Left ventricle myocardium superior (tissue), 1 donor: ENCODE results near the gene CDKL1. TPM values are rescaled to one million over a fixed set of nuclear protein-coding genes. Genes with fewer than 3 reads are reported as not detected.
"Not testable (repeated sequence)": the region's sequence is repeated elsewhere in the genome, so short reads cannot be mapped to it uniquely, and the experiment has no call there.

Experiments
- ATAC-seq: fragments of 200-7000 bp; cut with Tn5 transposase; one replicate; pipeline ENCODE4 v1.9.1; 2020; ENCODE audit warnings: mild to moderate bottlenecking, moderate library complexity
- DNase-seq: peaks from one replicate; pipeline ENCODE4 v3.0.0-alpha.2; 2020
- intact Hi-C: fragments of 100-400 bp; cut with micrococcal nuclease; formaldehyde crosslinking; loops from one replicate; pipeline ENCODE4 v1.11.0; 2022
- total RNA-seq: library from RNA; stranded (reverse); fragmentation: NEBNext Ultra II Directional; extraction: Animal tissue kit (Norgen Biotek cat#: 25700); gene quantifications from one replicate; pipeline ENCODE4 v1.2.1, GENCODE V29; 2021
- donor health status: DM: no; HTN: yes; CAD: no; lungs with severe emphysema.

Gene CDKL1
- total RNA-seq, 1 donor from 2014 or later: 2.0 TPM

DNA sequence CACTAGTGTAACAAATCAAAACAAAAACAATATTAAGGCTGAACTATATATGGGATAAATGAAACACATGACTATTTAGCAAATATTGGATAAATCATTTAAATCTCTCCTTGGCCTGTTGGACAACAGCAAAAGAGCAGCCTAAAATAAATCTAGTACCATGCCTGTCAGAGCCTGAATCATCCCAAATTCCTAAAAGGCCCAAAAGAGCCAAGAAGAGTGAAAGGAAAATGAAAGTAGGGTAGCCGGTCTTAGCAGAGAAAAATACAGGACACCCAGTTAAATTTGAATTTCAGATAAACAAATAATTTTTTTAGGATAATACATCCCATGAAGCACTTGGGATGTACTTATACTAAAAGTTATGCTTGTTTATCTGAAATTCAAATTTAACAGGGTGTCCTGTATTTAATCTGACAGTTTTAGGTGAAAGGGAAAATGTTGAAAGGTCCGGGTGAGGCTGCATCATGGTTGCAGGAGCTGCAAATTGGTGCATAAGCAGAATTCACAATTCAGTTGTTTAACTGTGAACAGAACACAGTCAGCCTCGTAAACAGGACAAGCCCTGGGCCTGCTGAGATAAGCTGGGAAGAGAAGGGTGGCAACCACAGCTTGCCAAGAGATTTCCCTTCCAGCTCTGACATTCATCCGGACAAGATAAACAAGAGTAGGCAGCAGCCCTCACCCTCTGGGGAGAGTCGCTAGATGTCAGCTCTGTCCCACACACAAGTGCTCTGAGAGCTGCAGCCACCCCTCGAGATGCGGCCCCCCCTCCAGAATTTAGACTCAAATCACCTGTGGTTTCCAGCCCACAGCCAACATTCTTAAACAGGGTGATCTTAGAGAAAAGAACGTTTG lies 54.2 kb downstream of the CDKL1 start:
- peak; percentile 48 for DNase-seq
- intact Hi-C loops: no loop called here
- ATAC-seq: peak; percentile 94

DNA sequence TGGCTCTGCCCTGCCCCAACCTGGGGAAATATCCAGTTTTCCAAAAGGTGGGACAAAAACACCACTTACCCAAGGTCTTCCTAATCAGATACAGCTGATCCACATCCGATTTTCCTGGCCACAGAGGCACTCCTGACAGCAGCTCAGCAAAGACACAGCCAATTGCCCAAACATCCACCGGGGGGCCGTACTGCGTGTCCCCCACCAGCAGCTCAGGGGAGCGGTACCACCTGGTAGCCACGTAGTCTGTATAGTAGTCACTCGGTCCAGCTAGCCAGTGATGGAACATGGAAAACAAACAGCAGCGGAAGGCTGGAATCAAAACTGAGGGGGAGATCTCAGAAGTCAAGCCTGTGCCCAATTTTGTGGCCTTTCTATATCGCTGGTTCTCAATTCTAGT lies 55.7 kb downstream of the CDKL1 start:
- intact Hi-C loops: no loop called here

DNA sequence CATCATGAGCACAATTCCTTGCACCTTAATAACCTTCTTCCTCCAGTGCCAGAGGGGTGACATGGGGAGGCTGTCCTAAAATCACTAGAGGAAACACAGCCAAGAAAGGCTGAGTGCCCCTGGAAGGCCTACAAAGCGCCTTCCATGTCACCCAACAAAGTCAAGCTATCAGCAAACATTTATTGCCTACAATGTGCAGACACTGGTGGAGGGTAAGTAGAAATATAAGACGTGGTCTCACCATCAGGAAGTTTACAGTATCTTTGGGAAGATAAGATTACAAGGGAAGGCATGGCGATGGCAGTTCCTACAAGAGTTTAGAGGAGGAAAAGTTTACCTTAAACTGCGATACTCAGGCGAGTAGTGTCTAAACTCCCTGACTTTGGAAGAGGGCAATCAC lies 56.6 kb downstream of the CDKL1 start:
- DNase-seq: no peak
- no peak for ATAC-seq
- intact Hi-C loops: no loop called here

More for the DNA sequence above, 55.7 kb downstream of the CDKL1 start:
- no peak for DNase-seq
- no peak for ATAC-seq

DNA sequence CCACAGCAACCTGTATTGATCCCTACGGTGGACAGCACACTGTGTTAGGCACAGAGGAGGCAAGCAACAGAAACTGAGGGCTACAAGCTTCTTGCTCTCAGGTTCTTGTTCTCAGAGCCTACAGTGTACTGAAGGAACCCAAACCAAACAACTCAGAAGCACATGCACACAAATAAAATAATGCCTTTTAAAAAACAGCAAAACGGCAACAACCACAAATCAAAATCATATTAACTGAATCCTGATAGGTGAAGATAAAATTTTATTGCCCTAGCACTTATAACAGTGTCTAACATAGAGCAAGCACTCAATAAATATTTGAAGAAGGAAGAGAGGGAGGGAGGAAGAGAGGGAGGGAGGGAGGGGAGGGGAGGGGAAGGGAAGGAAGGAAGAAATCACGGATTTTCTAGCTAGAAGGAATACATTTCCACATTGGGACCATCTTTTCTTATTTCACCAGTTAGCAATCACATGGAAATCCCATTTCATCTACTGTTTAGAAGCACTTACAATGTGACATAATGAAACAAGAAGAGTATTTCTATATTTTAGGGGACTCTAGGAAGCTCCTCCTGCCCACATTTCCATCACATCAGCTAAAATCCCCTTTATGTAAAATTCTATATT lies 57.4 kb downstream of the CDKL1 start:
- no peak for DNase-seq
- no peak for ATAC-seq
- intact Hi-C loops: loop anchor here (10.0 kb wide), 1 partner anchor 56 kb away; the partner anchor contains the start of gene CDKL1

DNA sequence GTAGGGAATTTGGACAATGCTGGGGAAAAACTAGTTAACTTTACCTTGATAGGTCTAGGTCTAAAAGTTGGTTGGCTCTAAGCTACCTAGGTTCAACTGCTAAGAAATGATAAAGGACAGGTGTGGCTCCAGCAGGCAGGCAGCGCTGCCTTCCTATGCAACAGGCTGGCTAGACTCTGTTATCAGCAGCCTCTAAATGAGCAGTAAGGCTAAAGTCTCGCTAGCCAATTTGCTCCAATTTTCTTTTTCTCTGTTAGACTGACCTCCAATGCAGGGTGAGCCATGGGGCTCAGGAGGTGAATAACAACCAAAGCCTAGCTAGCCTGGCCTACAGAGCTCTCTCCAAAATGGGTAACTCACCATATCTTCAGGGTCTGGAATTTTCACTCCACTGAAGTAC lies 58.1 kb downstream of the CDKL1 start:
- intact Hi-C loops: loop anchor here (10.0 kb wide), 1 partner anchor 56 kb away; the partner anchor contains the start of gene CDKL1
- ATAC-seq: no peak
- DNase-seq: no peak

DNA sequence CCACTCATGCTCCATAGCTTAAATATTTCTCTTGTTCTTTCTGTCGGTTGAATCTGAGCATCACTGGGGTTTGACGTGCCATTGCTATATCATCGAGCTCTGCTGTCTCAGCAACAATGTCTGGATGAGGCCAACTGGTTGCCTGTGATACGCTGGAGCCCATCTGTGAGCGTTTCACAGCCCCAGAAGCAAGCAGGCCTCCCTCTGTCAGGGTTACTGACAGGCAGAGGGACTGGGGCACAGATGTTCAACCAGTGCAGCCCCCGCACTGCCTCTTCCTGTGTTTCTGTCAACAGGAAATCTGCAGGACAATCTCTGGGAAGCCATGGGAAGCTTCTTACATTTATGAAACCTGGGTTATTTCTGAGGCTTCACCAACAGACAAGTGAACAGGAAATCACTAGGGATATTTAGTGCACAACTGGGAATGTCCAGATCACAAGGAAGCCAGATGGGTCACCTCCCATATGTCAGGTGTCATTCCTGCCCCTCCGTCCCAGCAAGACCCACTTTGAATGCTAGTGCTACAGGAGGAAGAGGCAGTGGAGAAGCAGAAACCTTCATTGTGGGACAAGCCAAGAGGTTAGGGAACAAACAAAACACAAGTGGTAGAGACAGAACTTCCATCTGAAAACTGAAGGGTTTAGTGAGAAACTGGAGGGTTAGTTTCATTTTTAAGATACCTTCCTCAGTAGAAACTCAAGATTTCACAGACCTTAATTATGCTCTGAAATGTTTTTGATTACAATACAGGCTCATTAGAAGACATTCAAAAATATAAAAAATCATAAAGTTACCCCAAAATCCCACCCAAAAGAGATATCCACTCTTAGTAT lies 60.5 kb downstream of the CDKL1 start:
- intact Hi-C loops: loop anchor here (10.0 kb wide), 1 partner anchor 59 kb away; the partner anchor contains the start of gene CDKL1
- ATAC-seq (peak; percentile 58), DNase-seq (peak; percentile 53)

DNA sequence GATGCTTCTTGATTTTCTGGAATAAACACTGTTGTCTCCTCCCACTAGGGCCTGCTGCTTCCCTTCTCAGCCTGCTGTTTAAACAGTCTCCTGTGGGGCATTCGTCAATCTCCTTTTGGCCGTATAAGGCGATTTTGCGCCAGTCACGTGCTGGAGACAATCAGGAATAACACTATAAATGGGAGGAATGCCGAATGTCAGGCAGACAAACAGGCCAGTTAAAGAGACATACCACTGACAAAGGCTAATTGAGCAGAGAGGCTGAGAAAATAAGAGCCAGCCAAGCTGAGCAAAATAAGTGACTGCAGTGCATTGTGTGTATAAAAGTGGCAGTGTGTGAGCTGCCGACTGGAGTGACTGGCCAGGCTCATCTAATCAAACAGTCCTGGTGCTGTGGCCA lies 61.3 kb downstream of the CDKL1 start:
- peak; percentile 38 for DNase-seq
- intact Hi-C loops: loop anchor here (10.0 kb wide), 1 partner anchor 59 kb away; the partner anchor contains the start of gene CDKL1
- ATAC-seq: peak; percentile 47

DNA sequence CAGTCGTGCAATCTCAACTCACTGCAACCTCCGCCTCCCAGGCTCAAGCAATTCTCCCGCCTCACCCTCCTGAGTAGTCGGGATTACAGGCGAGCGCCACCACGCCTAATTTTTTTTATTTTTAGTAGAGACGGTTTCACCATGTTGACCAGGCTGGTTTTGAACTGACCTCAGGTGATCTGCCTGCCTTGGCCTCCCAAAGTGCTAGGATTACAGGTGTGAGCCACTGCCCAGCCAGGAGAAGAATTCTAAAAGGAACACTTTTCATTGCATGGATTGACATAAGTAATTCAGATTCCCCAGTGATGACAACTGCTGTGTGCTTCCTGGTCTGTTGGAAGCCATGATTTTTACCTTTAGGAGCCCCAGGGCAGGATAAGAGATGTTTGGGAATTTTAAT lies 62.5 kb downstream of the CDKL1 start:
- ATAC-seq: no peak
- intact Hi-C loops: loop anchor here (10.0 kb wide), 1 partner anchor 61 kb away; the partner anchor contains the start of gene CDKL1

DNA sequence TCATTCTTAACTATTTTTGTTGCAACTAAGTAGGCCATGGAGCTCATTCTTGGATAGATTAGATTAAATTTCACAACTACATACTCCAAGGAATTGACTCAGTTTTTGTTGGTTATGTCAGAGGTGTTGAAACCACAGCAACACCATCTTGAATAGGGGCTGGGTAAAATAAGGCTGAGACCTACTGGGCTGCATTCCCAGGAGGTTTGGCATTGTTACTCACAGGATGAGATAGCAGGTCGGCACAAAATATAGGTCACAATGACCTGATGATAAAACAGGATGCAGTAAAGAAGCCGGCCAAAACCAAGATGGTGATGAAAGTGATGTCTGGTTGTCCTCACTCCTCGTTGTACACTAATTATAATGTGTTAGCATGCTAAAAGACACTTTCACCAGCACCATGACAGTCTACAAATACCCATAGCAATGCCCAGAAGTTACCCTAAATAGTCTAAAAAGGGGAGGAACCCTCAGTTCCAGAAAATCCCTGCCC lies 63.6 kb downstream of the CDKL1 start:
- intact Hi-C loops: loop anchor here (10.0 kb wide), 1 partner anchor 62 kb away; the partner anchor contains the start of gene CDKL1
- DNase-seq: peak; percentile 47
- ATAC-seq: peak; percentile 87

More for the DNA sequence above, 62.5 kb downstream of the CDKL1 start:
- no peak for DNase-seq

DNA sequence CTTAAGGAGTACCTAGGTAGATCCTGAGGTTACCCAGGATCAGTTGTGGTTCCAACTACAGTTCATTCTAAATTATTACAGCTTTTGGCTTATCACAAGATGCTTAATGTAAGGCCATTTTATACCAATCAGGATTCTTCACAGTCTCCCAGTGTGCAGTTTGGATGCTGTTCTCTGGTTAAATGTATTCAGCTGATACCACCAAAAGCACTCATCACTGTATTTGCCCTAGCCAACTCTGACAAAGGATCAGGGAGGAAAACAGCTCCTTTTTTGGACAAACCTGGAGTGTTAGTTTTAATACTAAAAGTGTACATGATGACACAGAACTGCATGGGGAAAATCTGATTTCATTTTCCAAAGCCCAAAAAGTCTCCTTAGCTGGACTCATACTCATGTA lies 65.1 kb downstream of the CDKL1 start:
- intact Hi-C loops: loop anchor here (10.0 kb wide), 1 partner anchor 63 kb away; the partner anchor contains the start of gene CDKL1
- DNase-seq (no peak), ATAC-seq (no peak)

DNA sequence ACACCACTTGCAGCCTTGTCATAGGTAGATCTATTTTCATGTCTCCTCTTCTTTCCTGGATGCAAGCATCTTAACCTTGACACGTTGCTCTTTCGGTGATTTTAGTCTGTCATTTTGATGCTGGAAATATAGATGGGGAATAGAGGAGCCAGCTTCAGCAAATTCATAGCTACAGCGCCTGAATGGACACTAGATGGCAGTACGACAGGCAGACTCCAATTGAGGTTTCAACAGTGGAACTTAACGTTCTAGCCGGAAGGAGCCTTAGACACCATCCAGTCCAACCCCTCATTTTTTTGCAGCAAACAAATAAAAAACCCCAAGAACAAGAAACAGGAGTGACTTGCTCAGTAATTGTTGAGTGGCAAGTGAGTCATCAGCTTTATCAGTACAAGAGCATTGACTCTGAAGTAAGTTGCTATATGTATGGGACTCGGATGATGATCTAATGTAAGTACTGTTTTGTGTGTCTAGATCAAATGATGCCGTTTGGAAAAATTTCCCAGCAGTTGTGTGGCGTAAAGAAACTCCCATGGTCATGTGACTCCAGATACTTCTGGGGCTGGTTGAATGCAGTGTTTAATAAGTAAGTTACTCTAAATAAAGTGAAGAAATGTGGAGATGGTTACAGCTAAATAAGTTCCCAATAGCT lies 75.5 kb downstream of the CDKL1 start:
- intact Hi-C loops: loop anchor here (2.0 kb wide), 1 partner anchor 212 kb away; the partner anchor contains the start of gene MAP4K5
- DNase-seq: no peak
- ATAC-seq: peak; percentile 98

DNA sequence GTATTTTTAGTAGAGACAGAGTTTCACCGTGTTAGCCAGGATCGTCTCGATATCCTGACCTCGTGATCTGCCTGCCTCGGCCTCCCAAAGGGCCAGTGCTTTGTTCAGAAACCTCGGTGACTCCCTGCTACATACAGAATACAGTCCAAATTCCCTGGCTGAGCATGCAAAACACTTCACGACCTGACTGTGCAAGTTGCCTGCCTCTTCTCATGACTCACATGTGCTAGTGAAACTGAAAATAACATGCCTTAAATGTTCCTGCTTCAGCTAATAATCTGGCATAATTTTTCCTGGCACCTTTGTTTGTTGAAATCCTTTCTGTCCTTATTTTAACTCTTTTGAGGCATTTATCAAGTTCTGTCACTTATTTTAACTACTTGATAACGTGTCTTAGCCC lies 76.4 kb downstream of the CDKL1 start:
- ATAC-seq: peak; percentile 38
- DNase-seq: no peak
- intact Hi-C loops: loop anchor here (2.0 kb wide), 1 partner anchor 213 kb away; the partner anchor contains the start of gene MAP4K5

DNA sequence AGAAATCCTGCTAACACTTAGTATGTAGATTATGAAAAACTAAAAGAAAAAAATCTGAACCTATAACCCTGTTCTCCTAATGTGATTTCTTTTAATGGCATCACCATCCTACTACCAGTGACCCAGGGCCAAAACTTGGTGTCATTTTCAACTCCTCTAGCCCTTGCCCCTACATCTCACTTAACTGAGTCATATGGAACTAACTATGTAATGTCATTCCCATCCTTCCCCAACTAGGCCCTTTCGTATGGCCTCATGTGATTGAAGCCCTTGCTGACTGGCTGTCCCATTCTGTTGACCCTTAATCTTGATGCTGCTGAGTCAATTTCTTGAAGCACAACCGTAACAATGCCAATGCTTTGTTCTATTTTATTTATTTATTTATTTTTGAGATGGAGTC lies 77.0 kb downstream of the CDKL1 start:
- intact Hi-C loops: loop anchor here (2.0 kb wide), 1 partner anchor 213 kb away; the partner anchor contains the start of gene MAP4K5
- no peak for DNase-seq
- ATAC-seq: no peak

DNA sequence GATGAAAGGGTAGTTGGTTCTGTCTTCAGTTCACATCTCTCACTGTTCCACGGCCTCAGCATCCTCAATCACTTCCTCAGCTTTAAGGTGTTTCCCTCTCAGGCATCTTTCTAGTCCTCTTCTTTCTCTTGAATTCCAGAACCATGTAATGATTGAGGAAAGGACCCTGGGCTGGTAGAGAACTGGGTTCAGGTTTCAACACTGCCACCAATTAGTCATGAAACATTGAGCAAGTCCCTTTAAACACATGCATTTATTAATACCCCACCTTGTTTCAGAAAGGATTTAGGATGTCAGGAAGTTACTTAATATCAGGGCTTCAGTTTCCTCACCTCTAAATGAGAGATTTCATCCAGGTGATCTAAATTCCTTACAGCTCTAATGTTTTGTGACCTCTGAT lies 77.4 kb downstream of the CDKL1 start:
- DNase-seq: no peak
- no peak for ATAC-seq
- intact Hi-C loops: no loop called here

DNA sequence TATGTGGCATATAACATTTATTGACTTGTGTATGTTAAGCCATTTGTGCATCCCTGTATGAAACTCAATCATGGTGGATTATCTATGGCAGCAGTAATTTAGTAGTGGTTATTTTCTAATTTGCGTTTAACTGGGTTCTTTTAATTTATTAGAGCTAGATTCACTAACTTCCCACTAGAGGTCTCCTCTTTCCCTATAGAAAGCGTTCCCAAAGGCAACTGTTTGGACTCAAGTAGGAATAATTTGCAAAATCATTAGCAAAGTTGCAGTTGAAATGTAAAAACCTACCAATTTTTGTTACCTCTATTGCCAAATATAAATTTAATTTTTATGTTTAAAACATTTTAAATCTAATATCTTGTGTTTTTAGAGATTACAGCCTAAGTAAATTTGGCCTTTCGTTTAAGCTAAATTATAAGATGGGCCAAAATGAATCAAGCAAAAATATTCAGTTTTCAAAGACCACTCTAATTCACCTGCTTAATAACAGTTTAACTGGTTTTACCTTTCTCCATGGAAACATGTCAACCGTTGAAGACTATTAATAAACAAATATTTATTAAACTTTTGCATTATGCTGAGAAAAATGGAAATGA lies 78.6 kb downstream of the CDKL1 start:
- no peak for ATAC-seq
- DNase-seq: no peak
- intact Hi-C loops: no loop called here

DNA sequence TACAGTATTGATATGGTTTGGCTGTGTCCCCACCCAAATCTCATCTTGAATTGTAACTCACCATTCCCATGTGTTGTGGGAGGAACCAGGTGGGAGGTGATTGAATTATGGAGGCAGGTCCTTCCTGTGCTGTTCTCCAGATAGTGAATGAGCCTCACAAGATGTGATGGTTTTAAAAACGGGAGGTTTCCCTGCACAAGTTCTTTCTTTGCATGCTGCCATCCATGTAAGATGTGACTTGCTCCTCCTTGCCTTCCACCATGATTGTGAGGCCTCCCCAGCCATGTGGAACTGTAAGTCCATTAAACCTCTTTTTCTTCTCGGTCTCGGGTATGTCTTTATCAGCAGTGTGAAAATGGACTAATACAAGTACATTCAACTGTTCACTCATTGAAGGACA lies 82.6 kb downstream of the CDKL1 start:
- intact Hi-C loops, ATAC-seq: not testable (repeated sequence)

DNA sequence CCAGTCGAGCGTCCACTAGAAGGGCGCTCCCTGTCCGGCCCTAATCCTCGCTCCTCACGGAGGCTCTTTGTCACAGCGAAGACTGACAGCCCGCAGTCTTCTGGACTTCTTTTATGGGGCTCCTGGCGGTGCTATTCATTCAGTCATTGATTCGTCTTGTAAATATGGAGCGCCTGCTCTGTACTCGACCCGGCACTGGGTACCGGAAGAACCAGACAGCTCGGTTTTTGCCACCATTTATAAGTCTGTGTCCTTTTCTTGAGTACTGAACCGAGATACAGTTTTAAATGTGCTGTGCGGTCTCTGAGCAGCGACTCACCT lies 84.0 kb downstream of the CDKL1 start:
- intact Hi-C loops: no loop called here
- ATAC-seq: no peak
- no peak for DNase-seq

More for the DNA sequence above, 82.6 kb downstream of the CDKL1 start:
- not testable (repeated sequence) for DNase-seq
